ELF-1 (cell line): ENCODE data around the gene KCNMB4.

Experiments used
- DNase-seq: peaks from one replicate; pipeline ENCODE4 v3.0.0-alpha.2; 2016; ENCODE audit warnings: low read depth, low spot score

Gene KCNMB4, protein sequence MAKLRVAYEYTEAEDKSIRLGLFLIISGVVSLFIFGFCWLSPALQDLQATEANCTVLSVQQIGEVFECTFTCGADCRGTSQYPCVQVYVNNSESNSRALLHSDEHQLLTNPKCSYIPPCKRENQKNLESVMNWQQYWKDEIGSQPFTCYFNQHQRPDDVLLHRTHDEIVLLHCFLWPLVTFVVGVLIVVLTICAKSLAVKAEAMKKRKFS

DNA sequence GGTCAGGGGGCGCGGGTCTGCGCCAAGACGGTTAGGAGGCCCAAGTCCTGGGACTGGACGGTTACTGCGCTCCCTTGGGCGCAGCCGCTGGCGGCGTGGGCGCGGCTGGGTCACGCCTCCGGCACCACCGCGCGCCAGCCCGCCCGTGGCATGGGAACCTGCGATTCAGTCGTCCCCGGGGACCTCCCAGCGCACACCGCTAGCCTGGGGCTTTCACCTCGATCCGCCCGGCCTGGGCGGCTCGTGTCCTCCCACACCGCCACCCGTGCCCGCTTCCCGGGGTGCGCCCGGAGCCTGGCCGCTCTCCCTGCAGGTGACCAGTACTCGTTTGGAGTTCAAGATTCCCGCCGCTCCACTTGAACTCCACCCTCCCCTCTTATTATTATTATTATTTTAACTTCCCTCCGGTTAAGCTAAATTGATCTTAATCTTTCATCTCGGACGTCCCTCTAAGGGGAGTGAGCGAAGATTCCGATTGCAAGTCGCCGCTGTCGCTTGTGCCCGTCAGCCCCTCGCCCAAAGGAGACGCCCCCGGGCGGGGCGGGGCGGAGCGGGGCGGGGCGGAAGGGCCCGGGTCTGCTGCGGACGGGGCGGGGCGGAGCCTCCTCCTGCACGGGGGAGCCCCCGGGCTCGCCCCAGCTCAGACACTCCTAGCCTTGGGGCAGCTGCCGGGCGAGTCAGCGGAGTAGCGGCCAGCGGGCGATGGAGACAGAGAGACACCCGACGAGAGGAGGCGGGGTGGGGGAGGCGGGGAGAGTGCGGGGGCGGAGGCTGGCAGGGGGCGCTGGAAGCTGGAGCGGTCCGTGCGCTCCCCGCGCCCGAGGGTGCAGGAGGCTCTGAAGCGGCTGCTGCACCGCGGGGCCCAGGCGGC, at the start of gene KCNMB4:
Gene KCNMB4, plus strand, starts transcription at position 643 of the 871 bp plus-strand sequence. CDS start 445 bp downstream, outside the sequence.
- DNase-seq, result peak; percentile 79

DNA sequence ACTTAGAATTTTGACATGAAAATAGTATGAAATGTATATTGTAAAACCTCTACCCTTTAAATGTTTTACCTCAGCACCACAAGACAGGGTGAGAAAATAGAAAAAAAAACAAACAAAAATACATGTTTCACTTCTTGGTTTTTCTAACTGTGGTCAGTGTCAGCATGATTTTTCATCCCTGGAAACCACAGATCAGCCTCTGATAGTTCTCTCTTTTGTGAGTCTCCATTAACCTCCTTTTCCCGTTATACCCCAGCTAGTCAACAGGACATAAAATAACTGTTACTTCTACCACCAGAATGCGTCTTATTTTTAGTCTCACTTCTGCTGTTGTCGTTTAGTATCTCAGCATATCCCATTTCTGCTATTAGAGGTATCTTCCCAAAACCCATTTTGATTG, 48.3 kb upstream of the KCNMB4 start:
- no peak for DNase-seq

DNA sequence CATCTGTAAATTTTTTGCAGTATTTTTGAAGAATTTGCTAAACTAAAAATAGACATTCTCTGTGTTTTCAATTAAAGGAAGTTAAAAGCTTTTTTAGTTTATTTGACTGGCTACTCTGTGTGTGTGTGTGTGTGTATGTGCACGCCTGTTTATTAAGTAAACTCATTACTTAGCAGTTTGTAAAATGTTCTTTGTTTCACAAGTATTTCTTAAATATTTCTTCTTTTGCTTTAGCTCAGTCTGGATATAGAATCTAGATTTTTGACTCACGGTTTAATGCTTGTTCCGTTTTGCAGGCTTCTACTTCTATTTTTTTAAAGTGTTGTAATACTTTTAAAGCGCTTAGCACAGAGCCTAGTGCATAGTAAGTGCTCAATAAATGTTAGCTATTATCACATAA, 46.5 kb upstream of the KCNMB4 start:
- DNase-seq, result no peak

DNA sequence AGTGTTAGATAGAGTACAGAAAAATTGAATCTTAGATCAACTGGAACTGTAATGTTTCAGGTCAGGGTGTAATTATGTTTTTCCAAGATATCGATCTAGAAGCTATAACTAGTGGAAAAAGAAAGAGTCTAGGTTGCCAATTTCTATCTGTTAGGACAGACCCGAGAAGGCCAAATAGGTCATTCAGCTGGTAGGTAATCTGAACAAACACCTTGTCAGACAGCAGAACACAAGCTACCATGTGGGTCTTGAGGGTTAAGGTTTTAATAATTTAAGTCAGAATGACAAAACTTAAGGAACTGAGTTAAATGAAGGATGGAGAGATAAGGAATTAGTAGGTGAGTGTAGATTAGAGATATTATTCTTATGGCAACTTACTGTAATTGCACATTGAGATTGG, 44.9 kb upstream of the KCNMB4 start:
- no peak for DNase-seq

DNA sequence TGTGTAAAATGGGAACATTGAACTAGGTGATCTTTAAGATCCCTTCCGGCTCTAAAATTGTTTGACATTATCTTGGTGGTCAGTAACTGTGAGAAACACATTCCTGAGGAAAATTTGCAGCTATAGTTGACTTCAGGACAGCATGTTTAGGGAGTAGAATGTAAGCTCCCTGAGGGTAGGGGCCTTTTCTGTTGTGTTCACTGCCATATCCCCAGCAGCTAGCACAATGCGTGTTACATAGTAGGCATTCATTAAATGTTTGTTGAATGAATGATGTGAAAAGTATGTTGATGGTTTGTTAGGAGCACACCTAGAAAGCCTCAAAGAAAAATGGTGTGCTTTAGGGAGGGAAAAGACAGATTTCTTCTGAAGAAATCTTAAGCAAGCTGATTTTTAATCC, 38.5 kb upstream of the KCNMB4 start:
- DNase-seq, result no peak

DNA sequence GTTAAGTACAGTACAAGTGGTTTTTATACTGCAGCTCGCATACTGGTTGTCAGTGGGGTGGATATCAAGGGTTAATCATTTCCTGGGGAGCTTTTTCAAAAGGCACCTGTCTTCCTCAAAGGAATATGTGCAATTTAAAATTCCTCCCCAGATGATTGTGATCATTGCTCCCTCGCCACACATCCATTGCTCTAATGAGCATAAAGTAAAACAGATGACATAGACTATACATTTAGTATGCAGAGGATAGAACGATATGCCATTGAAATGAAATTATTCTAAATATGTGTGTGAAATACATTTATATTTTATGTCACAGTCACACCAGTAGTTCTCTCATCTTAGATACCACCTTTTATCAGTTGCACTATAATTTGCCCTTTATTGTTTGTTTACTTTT, 36.4 kb upstream of the KCNMB4 start:
- DNase-seq, result no peak

DNA sequence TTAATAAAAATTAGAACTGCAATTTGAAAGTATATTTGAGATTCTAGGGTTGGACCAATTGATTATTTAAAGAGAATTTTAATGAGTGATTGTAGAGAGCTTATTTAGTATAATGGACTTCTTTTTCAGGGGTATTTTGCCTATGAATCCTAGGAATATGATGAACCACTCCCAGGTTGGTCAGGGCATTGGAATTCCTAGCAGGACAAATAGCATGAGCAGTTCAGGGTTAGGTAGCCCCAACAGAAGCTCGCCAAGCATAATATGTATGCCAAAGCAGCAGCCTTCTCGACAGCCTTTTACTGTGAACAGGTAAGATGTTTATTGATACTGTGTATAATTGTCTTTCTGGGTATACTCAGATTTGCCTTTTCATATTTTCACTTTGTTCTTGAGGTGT, 35.9 kb upstream of the KCNMB4 start:
- no peak for DNase-seq

DNA sequence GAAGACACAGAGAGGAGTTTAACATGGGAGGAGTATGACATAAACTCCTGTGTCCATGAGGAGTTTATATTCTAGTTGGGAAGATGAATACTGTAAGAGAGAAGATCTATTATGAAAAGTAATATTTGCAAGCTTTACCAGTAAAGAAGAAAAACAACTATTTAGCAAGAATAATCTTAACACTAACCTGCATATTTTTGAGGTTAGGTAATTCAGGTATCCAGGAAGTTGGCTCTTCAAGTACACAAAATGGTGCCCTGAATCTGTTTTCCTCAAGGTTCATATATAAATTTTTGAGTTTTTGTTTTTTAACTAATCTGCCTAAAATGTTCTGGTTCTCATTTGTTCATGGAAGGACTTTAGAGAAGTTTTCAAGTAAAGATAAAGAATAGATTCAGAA, 33.9 kb upstream of the KCNMB4 start:
- no peak for DNase-seq

DNA sequence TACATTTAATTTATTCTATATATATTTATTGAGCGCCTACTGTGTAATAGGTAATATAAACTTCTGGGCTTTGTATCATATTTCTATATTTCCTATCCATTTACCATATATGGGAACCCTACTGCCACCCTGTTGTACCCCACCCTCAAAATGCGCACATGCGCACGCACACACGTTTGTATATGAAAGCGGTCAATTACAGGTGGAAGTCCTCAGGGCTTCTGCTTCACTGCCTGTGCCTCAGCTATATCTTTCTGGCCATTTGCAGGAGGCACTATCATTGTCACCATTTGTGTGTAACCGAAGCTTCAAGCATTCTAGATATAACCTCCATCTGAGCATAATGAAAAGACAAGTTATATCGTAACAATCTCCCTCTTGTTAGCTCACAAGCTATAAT, 31.3 kb upstream of the KCNMB4 start:
- DNase-seq, result no peak

DNA sequence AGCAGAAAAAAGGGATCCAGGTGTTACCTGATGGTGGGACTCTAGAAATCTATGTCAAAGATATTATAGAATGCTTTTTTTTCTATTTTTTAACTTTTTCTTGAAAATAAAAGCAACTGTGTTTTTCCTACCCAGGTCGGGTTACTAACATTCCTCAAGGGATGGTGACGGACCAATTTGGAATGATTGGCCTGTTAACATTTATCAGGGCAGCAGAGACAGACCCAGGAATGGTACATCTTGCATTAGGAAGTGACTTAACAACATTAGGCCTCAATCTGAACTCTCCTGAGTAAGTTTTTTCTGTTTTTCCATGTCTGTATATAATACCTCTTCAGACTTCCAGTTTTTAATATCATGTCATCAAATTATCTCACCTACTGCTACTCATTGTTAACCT, 27.6 kb upstream of the KCNMB4 start:
- DNase-seq, result no peak

DNA sequence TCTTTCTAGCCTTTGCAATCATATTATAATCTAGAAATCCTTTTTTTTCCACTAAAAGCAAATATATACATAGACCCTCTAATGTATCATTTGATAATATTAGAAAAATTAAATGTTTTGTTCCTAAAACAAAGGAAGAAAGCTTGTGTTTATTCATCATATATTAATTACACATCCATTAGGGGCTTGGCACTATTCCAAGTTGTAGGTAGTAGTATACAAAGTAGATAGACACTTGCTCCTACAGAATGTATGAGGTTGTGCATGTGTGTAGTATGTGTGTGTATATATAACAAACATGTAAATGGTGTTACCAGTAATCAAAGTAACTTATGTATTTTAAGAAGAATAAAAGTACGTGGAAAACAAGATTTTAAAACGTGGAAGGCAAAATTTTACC, 15.0 kb upstream of the KCNMB4 start:
- no peak for DNase-seq

DNA sequence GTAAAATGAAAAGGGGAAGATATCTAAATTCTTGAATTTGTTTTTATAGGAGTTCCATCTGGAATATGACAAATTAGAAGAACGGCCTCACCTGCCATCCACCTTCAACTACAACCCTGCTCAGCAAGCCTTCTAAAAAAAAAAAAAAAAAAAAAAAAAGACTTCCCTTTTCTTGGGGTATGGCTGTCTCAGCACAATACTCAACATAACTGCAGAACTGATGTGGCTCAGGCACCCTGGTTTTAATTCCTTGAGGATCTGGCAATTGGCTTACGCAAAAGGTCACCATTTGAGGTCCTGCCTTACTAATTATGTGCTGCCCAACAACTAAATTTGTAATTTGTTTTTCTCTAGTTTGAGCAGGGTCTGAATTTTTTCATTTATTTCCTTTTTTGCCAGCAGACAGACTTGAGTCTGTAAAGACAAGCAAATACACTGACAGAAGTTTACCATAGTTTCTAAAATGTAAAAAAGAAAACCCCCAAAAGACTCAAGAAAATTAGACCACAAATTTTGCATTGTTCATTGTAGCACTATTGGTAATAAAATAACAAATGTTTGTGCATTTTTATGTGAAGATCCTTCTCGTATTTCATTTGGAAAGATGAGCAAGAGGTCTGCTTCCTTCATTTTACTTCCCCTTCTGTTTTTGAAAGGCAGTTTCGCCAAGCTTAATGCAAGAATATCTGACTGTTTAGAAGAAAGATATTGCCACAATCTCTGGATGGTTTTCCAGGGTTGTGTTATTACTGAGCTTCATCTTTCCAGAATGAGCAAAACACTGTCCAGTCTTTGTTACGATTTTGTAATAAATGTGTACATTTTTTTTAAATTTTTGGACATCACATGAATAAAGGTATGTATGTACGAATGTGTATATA, 12.1 kb upstream of the KCNMB4 start:
- DNase-seq, result no peak

DNA sequence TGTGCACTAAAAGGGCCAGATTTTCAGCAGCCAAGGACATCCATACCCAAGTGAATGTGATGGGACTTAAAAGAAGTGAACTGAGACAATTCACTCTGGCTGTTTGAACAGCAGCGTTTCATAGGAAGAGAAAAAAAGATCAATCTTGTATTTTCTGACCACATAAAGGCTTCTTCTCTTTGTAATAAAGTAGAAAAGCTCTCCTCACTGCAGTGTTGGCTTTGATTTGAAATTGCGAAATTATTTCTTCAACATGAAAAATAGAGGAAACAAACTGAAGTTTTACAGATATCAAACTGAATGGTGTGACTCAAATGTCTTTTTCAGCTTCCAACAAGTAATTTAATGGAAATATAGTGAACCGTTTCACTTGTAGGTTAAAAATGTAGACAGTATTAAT, 11.3 kb upstream of the KCNMB4 start:
- no peak for DNase-seq

DNA sequence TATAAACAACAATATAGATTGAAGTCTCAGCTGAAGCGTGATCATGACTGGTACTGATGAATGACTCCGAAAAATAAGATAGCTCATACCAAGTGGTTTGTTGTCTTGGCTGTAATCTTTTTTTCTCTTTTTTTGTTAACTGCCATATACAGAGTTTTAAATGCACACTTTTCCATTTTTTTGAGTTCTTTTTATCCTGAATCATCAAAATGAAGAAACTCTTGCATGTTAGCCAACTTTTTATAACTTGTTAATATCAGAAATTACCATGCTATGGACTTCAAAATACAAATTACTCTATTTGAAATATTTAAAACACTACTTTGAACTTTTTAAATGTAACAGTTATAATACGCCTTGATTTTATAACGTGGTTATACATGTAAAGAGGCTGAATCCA, 10.1 kb upstream of the KCNMB4 start:
- DNase-seq, result no peak

DNA sequence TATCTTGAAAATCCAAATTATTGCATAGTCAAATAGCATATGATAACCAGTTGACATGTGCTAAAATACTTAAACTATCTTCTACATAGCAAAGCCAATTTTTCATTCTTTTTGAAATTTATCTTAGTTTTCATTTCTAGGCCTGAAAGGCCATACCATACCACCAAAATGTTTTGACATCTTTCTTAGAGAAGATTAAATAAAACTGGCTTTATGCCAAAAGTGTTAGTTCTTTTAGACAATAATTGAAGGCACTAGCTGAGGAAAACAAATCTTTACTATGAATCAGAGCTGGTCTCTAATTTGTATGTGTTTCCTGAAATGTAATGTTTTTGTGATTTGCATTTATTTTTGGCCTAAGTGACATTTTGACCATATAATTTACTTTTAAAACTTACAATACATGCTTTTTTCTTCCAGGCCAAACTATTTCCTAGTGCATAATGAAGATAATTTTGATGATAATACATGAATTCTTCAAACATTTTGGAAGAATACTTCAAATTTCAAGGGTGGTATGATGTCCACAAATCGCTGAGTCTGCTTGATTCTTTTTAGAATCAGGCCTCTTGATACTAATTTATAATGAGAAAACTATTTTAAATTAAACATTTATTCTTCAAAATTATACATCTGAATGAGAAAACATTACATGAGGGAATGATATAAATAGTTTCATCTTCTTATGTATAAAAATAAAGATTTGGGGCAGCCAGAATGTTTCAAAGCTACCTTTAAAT, 6.5 kb upstream of the KCNMB4 start:
- DNase-seq, result no peak

DNA sequence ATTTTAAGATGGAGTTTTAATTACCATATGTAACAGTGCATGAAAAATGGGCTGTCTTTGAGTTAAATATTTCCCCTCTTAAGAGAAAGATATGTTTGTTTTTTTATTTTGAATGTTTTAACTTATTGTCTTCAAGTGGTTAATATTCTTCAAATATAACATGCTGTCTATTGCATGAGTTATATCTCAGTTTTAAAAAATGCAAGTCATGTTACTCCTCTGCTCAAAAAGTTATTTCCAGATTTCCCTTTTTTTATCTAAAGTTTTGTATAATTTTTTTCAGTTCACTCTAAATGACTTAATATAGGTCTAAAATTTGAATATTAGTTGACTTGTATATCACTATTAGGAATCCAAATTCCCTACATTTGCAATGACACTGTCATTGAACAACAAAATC, 5.9 kb upstream of the KCNMB4 start:
- no peak for DNase-seq

DNA sequence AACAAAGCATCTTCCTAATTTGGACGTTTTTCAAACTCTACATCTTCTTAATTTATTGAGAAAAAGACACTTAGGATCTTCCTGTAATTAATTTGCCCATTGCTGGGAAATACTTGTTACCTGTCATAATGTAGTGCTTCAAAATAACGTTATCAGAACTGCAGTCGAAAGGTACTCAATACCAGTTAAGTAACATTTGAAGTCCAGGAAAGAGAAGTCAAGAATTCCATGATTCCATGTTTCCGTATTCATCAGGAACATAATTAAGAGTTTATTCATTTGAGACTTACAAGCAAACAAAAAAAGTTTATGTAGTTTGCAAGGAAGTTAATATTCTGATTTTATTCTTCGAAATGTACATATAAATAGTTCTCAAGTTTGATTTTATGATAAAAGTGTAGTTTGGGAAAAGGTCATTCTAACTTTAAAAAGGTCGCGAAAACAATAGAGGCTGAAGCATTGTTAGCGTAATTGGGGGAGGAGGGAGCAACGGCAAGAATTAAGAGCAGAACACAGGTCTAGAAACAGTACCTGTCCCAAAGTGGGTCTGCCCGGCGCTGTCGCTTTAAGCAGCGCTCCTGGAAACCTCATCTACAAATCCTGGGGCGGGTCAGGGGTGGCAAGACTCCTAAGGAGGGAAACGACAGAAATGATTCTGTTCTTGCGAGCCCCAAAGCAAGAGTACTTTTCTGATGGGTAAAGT, 1.2 kb upstream of the KCNMB4 start:
- DNase-seq, result no peak

DNA sequence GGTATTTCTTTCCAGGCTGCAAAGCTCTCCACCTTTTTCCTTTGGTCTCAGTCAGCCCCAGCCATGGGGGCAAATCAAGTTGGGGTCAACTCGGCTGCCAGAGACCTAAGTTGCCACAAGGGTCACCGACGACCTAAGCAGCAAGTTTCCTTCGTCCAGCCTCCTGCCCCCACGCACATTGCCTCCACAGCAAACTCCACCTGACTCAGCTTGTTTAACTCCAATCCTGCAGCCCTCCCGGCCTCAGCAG, 767 bp upstream of the KCNMB4 start:
- peak; percentile 56 for DNase-seq

DNA sequence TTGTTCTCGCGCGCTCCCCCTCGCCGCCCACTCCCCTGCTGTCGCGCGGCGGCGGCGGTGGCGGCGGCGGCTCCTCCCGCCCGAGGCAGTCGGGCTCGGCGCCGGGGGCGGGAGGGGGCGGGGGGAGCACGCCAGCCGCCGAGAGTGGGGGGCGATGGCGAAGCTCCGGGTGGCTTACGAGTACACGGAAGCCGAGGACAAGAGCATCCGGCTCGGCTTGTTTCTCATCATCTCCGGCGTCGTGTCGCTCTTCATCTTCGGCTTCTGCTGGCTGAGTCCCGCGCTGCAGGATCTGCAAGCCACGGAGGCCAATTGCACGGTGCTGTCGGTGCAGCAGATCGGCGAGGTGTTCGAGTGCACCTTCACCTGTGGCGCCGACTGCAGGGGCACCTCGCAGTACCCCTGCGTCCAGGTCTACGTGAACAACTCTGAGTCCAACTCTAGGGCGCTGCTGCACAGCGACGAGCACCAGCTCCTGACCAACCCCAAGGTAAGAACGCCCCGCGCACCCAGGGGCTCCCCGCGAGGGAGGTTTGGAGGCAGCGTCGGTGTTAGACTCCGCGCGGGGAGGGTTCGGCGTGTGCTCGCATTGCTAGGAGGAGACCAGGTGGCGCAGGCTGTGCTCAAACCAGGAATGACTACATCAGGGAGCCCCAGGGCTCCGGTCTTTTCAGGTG, 629 bp downstream of the KCNMB4 start:
- peak; percentile 82 for DNase-seq

DNA sequence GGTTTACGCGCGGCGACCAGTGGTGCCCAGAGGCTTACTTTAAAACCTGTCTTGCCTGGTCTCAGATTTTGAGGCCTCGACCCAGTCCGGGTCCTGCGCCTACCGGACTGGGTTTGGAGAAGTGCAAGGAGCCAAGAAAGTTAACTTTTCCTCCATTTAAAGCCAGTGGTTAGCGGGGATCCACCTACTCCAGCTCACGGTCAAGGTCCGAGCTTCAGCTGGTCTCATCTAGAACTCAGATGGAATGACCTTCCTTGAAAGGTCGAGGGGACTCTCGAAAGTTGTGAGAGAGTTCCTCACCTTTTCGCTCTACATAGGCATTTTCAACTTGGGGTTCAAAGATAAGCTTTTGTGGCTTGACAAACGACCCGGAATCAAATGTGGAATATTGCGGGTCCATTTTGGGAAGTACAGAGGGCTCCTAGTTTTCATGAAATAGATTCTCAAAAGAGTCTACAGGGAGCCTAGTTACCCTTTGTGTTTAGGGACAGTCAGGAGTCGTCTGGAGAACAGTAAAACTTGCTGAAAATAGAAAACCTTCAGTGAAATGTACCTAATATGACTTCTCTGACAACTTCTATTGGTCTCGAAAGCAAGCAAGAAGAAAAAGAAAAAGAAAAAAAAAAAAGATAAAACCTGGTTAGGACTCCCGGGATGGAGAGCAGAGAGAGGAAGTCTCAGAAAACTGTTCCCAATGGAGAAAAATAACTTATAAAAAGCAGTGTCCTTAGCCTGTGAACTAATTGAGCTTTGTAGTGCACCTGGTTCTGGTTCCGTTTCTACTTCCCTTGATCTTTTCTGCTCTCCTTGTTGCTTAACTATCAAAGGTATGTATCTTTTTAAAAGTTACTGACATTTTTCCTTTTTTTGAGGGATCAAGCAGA, 1.4 kb downstream of the KCNMB4 start:
- DNase-seq, result no peak
